Keratinocyte (primary cell): Measurements from ENCODE around the gene ULK4.

Experiments
- CTCF ChIP-seq, 3 experiments: IDR thresholded peaks in 1 of 3; conservative IDR thresholded peaks in 1 of 3; optimal IDR thresholded peaks in 1 of 3; 2 replicates in 2 of 3; 3 replicates in 1 of 3; pipeline versions ENCODE3 to v1.5.1; 2011; ENCODE audit warnings: low read length in 3 of 3, mild to moderate bottlenecking in 3 of 3, moderate library complexity in 2 of 3, control low read depth in 1 of 3, inconsistent platforms in 1 of 3; ENCODE audit not compliant: insufficient read depth in 2 of 3; ENCODE audit errors: extremely low read depth in 1 of 3
- EZH2 ChIP-seq: IDR thresholded peaks from one replicate; pipeline ENCODE4 v1.6.1; 2012; ENCODE audit warnings: inconsistent platforms, mild to moderate bottlenecking, low read length, moderate library complexity

GRCh38 chr3:41202834-41203345 is 759.0 kb downstream of the ULK4 start:
- TF ChIP-seq CTCF (optimal IDR thresholded peaks at IDR 0.05 in 1 of 3, IDR thresholded peaks at IDR 0.05 in 1 of 3, conservative IDR thresholded peaks at IDR 0.05 in 1 of 3; ENCODE audit: extremely low read depth in 1 of 3, insufficient read depth in 2 of 3, low read length in 3 of 3), result peak; percentile 33 to 49 (median 48)
- no peak for TF ChIP-seq EZH2
